ENCODE data around the gene KCNQ1.
A peak's percentile ranks its signal among the peaks of the same experiment; 100 is the strongest.

The KCNQ1 gene

DNA sequence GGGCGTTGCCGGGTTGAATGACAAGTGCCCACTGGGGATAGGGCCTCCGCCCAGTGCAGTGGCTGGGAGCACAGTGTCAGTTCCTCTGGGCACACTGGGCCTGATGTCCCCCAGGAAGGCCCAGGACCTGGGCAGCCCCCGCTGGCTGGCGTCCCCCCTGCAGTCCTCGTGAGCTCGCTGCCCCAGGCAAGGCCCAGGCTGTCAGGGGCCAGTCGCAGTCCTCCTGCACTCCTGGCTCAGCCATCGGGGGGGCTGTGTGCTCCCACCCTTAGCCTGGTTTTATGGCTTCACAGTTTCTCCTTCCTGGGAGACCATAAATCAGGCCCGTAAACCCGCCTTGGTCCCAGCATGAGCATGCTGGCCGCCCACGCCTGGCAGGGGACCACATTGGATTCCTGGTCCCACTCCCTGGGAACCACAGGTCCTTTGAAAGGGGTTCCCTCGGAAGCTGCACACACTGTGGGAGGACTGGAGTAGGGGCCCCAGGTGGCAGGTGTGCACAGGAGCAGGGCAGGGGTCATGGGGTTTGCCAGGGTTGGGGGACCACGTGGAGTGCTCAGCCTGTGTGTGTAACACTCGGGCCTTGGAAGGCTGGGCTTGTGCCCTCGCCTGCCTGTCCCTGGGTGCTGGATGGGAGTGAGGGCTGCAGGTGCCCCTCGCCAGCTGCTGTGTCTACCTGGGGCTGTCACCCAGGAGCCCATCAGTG is 141.4 kb downstream of the KCNQ1 start:
- DNase-seq, result peak; percentile 0

DNA sequence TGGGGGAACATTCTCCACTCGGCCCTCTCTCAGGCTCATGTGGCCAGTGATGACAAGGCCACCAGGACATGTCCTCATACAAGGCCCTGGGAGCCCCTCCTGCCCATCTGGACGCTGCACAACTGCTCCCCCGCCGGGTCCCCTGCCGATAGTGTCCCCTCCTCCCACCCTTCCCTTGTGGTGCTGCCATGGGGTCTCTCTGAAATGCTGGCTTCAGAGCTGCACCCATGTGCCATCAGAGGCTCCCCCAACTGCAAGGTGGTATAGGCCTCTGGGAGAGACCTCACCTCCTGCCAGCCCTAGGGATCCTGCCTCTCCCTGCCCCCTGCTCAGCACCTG is 142.0 kb downstream of the KCNQ1 start:
- DNase-seq, result no peak

DNA sequence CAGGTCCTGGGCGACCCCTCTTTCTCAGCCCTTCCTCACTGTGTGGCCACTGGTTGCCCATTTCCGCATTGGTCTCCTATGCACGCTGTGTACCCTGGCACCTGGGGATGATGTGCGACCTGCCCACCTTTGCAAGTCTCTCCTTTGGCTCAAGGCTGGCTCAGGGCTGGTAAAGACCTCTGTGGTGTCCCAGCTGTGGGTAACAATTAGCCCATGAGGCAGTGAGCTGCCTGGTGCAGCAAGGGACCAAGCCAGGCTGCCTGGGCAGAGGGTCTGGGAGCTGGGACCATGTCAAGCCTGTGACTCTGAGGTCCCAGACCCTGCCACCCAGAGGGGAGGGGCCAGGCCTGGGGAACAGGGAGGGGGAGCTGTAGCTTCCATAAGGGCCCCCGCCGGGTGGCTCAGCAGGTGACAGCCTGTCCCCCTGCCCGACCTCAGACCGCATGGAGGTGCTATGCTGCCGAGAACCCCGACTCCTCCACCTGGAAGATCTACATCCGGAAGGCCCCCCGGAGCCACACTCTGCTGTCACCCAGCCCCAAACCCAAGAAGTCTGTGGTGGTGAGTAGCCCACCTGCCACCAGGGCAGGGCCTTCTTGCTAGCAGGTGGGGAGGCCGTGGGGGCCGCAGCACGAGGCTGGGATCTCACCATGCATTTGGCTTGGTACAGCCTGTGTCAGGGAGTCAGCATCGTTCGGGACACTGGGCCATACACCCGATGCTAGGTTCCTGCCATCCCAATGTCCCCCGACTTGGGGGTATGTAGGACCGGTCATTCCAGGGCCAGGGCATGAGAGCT is 142.5 kb downstream of the KCNQ1 start:
- DNase-seq, result no peak

DNA sequence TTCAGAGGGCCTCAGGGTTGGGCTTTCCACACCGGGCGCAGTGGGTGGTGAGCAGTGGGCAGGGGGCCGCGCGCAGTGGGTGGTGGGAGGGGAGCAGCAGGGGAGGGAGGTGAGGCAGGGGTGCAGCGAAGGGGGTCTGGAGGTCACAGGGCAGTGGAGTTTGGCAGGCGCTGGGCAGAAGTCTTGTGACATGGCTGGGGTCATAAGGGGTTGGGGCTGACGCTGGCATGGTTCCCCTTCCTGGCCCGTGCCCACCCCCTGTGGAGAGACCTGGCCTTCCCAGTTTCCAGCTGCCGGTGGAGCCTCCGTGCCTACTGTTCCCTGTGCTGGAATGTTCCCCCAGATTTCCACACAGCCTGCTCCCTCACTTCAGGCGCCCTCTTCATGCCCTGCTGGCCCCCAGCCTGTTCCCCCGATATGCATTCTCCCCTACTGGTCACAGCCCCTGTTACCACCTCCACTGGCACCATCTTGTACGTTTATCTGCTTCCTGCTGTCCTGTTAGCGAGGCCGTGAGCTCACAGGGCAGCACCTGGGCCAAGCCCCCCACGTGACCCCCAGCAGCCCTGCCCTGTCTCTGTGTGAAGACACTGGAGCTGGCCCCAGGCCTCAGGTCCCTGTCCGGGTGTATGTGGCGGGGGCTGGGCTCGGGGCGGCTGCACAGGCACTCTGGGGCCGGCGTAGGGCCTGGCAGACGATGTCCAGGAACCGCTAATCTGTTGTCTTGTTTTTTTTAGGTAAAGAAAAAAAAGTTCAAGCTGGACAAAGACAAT is 143.4 kb downstream of the KCNQ1 start:
- no peak for DNase-seq

DNA sequence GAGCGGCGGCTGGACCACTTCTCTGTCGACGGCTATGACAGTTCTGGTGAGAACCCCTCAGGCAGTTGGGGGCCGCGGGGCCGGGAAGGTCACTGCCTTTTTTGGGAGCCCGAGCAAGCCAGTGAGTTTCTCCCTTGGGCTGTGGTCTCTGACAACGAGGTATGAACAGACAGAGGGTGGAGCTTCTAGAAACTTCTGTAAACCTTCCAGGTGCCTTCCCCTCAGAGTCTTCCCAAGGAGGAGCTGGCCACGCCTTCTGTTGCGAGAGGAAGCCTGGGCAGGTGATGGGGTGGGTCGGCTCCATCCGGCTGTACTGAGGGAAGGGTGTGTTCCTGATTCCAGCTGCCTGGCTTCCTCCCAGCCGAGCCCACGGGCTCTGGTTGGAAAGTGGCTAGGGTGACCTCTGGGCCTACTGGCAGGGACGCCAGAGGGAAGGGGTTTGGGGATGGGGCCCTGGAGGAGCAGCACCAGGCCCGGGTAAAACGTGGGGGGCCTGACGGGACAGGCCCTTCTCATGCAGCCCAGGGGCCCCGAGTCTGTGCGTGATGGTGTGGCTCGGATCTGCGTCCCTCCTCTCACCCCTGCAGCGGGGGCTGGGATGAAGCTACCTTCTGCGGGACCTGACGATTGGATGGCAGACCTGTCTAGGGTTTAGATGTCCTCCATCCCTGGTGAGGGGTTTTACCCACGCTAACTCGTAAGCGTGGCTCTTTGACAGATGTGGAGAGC is 144.2 kb downstream of the KCNQ1 start:
- DNase-seq, result no peak

DNA sequence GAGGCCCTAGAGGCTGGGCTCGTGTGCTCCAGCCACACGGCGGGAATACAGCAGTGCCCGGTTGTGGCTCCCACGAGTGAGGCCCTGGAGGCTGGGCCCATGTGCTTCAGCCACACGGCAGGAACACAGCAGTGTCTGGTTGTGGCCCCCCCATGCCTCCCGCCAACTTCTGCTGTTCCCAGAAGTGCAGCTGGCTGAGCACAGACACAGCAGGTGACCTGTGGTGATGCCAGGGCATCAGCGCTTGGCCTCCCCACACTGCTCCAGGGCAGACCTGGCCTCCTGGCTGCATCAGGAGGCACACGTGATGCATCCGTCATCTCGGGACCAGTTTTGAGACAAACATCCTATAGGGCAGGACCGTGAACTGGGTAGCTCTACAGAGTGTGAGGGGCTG is 144.7 kb downstream of the KCNQ1 start:
- no peak for DNase-seq

DNA sequence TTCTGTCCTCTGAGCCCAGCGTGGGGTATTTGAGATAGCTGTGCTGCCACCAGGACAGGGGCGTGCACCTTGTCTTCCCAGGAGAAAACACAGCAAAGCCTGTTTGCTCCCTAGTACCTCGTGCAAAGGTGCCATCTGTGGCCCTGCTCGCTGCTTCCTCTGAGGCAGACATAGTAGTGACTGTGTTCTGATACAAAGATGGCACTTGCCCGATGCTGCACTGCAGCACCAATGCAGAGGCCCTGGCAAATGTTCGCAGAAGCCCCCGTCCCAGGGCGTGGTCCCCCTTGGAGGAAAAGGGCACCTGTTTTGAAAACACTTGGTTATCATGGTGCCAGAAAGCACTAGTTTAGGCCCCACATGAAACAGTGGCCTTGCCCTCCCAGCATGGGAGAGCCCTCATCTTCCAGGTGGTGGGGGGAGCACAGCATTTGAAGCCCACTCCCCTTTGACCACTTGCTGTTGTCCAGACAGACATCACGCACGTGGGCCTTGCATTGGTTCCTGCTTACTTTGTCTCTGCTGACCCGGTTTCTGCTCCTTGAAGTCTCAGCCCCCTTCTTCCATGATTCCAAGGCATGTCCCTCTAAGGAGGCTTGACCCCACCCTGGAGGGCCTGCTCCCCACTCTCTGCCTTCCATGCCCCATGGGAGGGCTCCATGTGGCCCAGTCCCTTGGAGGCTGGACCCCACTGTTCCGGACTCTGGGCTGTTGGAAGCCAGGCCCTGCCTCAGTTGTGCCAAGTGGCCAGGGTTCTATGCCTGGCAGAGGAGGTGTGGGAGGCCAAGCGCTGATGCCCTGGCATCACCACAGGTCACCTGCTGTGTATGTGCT is 145.5 kb downstream of the KCNQ1 start:
- DNase-seq, result no peak

DNA sequence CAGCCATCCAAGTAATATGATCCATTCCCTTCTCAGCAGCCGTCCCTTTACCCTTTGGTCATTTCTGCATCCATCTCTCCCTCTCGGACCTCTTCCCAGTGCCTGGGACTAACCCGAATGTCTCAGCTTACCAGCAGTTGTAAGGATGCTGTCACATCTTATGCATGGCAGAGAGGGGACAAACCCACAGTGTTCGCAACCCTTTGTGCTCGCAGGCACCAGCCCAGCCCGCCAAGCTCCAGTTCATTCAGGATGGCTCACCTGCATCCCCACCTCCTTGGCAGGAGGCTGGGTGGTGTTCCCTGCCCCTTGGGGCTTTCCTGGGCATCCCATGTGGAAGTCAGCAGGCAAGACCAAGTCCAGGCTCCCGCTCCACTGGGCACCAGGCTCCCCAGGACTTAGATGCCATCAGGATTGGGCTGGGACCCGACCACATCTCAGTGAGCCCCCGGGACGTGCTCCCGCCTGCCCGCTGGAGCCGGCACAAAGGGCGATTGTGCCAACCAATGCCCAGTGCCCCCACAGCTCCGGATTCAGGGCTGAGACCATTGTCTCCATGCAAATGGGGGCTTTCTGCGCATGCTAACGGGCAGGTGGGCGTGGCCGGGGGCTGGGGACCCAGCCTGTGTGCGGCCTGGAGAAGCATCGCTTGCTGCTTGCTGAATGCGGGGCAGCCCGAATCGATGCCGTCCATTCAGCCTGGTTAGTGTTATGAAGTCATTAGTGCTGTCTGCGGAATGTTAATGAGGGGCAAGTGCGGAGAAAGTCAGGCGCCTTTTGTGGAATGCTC is 146.4 kb downstream of the KCNQ1 start:
- no peak for DNase-seq

DNA sequence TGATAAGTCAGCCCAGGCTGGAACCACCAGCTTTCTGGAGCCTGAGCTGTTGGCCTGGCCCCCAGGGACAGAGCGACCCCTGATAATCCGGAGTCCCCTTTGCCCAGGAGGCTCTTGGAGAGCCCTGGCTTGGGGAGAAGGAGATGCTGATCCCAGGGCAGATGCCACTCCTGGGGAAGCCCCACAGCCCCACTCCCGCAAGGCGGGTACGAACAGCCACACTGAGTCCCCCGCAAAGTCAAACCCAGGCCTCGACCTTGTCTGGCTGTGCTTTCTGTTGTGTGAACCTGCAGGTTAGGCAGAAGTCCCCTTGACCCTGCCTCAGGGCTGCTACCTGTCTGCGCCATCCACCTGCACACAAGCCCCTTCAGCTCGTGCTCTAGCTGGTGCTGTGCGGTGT is 147.0 kb downstream of the KCNQ1 start:
- no peak for DNase-seq

DNA sequence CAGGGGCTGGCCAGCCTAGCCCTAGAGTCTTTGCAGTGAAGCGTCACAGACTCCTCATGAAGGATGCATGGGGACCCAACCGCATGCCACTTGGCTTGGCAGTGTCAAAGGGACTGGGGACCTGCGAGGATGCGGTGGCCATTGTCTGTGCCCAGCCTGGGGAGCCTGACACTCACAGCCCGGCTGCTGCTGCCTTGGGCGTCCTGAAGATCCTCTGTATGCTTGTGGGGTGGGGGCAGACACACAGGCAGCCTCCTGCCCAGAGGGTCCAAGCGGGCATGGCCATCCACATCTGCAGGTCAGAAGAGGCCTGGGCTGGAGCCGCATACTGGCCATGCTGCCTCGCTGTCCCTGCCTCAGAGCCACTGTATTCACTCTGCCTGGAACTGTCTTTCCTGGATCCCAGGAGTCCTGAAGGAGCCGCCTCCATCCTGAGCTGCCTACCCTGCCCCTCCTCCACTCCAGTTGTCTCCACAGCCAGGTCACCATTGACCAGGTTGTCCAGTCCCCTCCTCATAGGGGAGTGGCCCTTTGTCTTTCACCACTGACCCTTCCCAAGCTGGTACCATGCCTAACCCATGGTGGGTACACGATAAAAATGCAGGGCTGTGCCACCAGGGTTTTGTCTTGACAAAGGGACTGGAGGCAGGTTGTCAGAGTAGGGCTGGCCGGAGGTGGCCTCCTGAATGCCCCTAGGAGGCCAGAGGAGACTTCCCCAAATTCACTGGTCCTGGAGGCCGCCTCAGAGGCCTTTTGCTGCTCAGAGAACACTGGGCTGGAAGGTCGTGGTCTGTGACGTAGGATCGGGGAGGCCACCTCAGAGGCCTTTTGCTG is 148.0 kb downstream of the KCNQ1 start:
- no peak for DNase-seq

DNA sequence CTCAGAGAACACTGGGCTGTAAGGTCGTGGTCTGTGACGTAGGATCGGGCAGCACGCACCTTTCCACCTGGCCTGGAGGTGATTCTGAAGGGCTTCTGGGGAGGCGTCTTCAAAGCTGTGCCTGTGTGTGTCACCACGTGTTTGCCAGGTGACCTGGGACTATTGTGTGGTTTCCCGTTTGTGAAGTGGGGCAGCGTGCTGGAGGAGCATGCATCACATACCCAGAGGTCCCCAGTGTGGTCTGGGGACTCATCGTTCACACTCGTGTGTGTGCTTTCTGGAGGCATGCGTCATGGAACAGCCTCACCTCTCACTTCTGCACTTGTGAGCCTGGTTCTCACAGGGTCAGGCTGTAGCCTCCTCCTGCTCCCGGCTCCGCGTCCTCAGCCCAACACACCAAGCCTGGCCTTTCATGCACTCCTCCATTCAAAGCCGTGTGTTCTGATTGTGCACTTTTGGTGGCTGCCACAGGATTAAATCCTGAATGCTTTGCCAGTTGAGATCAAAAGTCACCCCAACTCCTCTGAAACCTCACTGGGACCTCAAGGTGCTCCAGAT is 148.7 kb downstream of the KCNQ1 start:
- no peak for DNase-seq

DNA sequence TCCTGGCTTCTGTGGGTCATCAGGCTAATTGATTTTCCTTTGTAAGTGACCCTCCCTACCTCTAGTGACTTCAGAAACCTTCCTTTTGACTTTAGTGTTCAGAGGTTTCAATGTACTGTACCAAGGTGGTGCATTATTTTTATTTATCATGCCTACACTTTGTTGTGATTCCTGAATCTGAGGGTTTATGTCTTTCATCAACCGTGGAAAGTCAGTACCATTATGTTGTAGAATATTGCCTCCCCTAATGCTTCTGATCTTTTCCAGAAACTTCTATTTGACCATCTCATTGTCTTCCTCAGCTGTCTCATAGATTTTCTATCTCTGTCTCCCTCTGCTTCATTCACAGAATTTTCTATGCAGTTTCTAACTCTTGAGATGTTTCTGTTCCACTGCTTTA is 149.5 kb downstream of the KCNQ1 start:
- no peak for DNase-seq

DNA sequence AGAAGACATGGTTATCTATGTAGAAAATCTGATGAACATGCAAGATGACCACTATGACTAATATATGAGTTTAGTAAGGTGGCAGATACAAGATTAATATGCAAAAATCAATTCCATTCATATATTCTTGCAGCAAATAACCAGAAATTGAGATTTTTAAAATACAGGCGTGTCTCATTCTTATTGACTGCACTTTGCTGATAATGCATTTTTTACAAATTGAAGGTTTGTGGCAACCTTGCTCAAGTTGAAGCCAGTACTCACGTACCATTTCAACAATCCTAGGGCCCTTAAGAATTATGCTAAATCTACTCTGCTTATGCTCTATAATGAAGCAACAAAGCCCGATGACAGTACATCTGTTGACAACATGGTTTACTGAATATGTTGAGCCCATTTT is 150.4 kb downstream of the KCNQ1 start:
- DNase-seq, result no peak

DNA sequence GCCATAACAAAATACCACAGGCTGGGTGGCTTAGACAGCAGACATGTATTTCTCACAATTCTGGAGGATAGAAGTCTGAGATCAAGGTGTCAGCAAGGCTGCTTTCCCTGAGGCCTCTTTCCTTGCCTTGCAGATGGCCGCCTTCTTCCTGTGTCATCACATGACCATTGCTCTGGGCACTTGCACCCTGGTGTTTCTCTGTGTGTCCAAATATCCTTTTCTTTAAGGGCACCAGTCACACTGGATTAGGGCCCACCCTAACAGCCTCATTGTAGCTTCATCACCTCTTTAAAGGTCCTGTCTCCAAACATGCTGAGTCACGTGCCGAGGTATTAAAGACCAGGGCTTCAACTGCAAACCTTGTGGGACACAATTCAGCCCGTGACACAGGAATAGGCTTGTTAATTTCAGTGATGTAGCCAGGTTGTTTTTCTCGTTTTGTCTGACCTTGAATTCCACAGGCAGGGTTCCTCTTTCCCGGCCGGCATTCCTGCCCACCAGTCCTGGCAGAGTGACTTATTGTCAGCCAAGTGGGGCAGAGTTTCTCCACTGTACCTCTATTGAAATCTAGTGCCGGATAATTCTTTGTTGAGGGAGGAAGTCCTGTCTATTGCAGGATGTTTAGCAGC is 154.9 kb downstream of the KCNQ1 start:
- no peak for DNase-seq

DNA sequence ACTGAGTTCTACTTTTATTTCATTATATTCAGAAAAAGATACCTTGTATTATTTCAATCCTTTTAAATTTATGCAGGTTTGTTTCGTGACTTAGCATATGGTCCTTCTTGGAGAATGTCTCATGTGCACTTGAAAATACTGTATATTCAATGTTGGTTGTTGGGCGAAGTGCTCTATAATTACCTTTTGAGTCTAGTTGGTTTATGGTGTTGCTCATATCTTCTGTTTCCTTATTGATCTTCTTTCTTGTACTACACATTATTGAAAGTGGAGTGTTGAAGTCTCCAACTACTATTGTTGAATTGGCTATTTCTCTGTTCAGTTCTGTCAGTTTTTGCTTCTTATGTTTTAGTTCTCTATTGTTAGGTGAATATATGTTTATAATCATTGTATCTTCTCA is 164.5 kb downstream of the KCNQ1 start:
- no peak for DNase-seq

DNA sequence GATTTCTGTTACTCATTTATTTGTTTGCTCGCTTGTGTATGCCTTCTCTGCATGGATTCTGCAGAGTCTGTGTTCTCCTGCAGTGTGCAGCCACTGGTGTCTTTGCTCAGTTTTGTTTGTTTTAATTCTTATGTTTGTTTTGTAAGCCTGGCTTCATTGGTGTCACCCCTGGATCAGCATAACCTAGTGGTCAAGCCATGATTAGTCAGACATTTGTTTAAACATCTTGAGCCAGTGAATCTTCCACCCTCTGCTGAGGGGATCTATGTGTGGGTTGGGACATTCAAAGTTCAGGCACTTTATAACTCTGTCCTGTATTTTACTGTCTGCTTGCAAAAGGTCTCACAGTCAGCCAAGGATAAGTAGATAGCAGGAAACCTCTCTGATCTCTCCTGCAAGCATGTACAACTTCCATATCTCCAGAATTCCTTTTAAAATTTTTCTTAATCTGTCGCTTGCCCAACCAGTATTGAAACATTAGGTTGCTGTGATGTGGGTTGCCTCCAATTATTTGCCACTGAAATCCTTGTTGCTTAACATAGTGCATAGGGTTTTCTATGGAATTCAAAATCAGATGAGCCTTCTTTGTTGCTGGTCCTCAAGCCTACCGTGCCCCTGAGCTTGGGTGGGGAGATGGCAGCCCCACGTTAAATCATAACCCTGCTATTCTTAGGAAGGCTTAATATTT is 168.2 kb downstream of the KCNQ1 start:
- DNase-seq, result no peak

DNA sequence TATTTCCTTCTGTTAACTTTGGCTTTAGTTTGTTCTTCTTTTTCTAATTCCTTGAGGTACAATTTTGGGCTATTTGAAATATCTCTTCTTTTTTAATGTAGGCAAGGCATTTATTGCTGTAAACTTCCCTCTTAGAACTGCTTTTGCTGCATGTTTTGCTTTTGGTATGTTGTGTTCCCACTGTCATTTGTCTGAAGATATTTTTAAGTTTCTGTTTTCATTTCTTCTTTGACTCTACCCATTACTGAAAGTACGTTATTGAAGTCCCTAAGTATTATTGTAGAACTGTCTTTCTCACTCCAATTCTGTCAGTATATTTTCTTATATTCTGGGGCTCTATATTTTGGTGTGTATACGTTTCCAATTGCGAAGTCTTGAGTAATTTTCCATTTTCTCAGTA is 177.1 kb downstream of the KCNQ1 start:
- no peak for DNase-seq

DNA sequence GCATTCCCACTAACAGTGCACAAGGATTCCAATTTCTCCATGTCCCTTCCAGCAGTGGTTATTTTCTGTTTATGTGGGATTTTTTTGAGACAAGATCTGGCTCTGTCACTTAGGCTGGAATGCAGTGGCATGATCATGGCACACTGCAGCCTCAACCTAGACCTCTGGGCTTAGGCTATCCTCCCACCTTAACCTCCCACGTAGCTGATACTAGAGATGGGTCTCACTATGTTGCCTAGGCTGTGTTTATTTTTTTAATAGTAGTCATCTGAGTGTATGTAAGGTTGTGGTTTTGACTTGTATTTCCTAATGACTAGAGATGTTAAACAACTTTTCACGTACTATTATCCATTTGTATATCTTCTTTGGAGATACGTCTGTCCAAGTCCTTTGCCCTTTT is 180.4 kb downstream of the KCNQ1 start:
- no peak for DNase-seq

DNA sequence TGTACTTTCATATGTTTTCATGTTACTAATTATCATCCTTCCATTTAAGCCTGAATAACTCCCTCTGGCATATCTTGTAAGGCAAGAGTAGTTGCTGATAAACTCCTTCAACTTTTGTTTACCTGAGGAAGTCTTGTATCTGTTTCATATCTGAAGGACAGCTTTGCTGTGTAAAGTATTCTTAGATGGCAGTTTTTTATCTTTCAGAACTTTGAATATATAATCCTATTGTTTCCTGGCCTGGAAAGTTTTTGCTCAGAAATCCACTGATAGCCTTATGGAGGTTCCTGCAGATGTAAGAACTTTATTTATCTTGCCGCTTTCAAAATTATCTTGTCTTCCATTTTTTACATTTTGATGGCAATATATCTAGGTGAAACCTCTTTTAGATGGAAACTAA is 185.9 kb downstream of the KCNQ1 start:
- no peak for DNase-seq
